Smooth muscle cell (in vitro differentiated cells): ENCODE data around the gene SLC34A1. TPM values are rescaled to one million over a fixed set of nuclear protein-coding genes. Genes with fewer than 3 reads are reported as not detected.

ENCODE experiments used
- DNase-seq: peaks from one replicate; lab custom pipeline; 2025; ENCODE audit not compliant: unreplicated experiment; lab: John Stamatoyannopoulos, UW
- H2AFZ ChIP-seq: fragments of 200-600 bp; sonication (generic); 2 replicates; pipeline ENCODE4 v1.6.0; 2016; ENCODE audit warnings: antibody characterized with exemption, low read depth, mild to moderate bottlenecking
- H3F3A ChIP-seq: fragments of 200-600 bp; sonication (generic); 2 replicates; pipeline ENCODE4 v1.6.0; 2017; ENCODE audit warnings: antibody characterized with exemption, low read depth
- H3K27ac ChIP-seq: fragments of 200-600 bp; sonication (generic); 2 replicates; pipeline ENCODE4 v1.5.1; 2016; ENCODE audit warnings: low read depth, mild to moderate bottlenecking
- H3K27me3 ChIP-seq: fragments of 200-600 bp; sonication (generic); 2 replicates; pipeline ENCODE4 v1.6.1; 2016; ENCODE audit warnings: low read depth, mild to moderate bottlenecking
- H3K36me3 ChIP-seq: fragments of 200-600 bp; sonication (generic); 2 replicates; pipeline ENCODE4 v1.5.1; 2016; ENCODE audit warnings: low read depth
- H3K4me1 ChIP-seq: fragments of 200-600 bp; sonication (generic); 2 replicates; pipeline ENCODE4 v1.5.1; 2016; ENCODE audit warnings: low read depth
- H3K4me2 ChIP-seq: fragments of 200-600 bp; sonication (generic); 2 replicates; pipeline ENCODE4 v1.6.0; 2016; ENCODE audit warnings: mild to moderate bottlenecking
- H3K4me3 ChIP-seq: fragments of 200-600 bp; sonication (generic); 2 replicates; pipeline ENCODE4 v1.5.1; 2016; ENCODE audit warnings: mild to moderate bottlenecking
- H3K79me2 ChIP-seq: fragments of 200-600 bp; sonication (generic); 2 replicates; pipeline ENCODE4 v1.6.0; 2016; ENCODE audit warnings: low read depth, mild to moderate bottlenecking
- H3K9ac ChIP-seq: fragments of 200-600 bp; sonication (generic); 2 replicates; pipeline ENCODE4 v1.6.0; 2016; ENCODE audit warnings: low read depth
- H3K9me3 ChIP-seq: fragments of 200-600 bp; sonication (generic); replicated peaks from 2 replicates; pipeline ENCODE4 v1.5.1; 2016; ENCODE audit warnings: low read depth
- H4K20me1 ChIP-seq: fragments of 200-600 bp; sonication (generic); 2 replicates; pipeline ENCODE4 v1.6.0; 2016; ENCODE audit warnings: low read depth
- CTCF ChIP-seq: fragments of 200-600 bp; sonication (generic); IDR thresholded peaks from 2 replicates; pipeline ENCODE4 v1.5.1; 2017; ENCODE audit warnings: borderline replicate concordance, mild to moderate bottlenecking, antibody characterized with exemption; ENCODE audit not compliant: insufficient read depth, poor library complexity, severe bottlenecking
- WGBS: methylation state at CpG from one replicate; pipeline ENCODE4 v1.1.7; 2016; ENCODE audit warnings: low lambda C conversion rate; 5-methylcytosine and 5-hydroxymethylcytosine counted together
- polyA plus RNA-seq: library from polyadenylated mRNA; unstranded; fragments of >200 nt; fragmentation: Nextera tagmentation; extraction: Ambion mirVana; gene quantifications from 2 replicates; pipeline ENCODE4 v1.2.1, GENCODE V29; 2016
- total RNA-seq: library from RNA; depleted of rRNA; stranded (reverse); fragments of >200 nt; gene quantifications from 2 replicates; pipeline ENCODE4 v1.2.3, GENCODE V29; 2014

The SLC34A1 gene
- total and polyA plus RNA-seq, 2 experiments from 2014 or later: not detected

GRCh38 chr5:177425801-177426565 lies 41.7 kb downstream of the SLC34A1 start:
- Histone ChIP-seq H3K9me3 (no peaks in the 10 kb centered on the region), H3K27ac (peak overlapping the region; percentile 94), H3K4me2 (peak overlapping the region; percentile 87), H3K4me1 (peaks cover 11% of the 10 kb centered on the region), H4K20me1 (peaks cover 22% of the 10 kb centered on the region), H3K27me3 (no peaks in the 10 kb centered on the region), H3K4me3 (peak overlapping the region; percentile 66), H3F3A (no peaks in the 10 kb centered on the region), H3K79me2 (peaks cover 15% of the 10 kb centered on the region), H3K9ac (peak overlapping the region; percentile 81), H2AFZ (peak overlapping the region; percentile 73), H3K36me3 (no peaks in the 10 kb centered on the region)
- peak; percentile 95 for DNase-seq
- WGBS: under 1% methylated on average over 39 of the region's 52 CpGs
- no peak for TF ChIP-seq CTCF

- under 1% methylated on average over 59 of the region's 82 CpGs for WGBS
- peaks cover 15% of the 10 kb centered on the region for H3K79me2 ChIP-seq
- no peaks in the 10 kb centered on the region for H3K36me3 ChIP-seq
- H3K4me2 ChIP-seq: peak within 1 kb of the TSS; percentile 97
- peak within 1 kb of the TSS; percentile 83 for H3K4me3 ChIP-seq
- no peak for DNase-seq
- H3K9ac ChIP-seq: peak within 1 kb of the TSS; percentile 92
- peak within 1 kb of the TSS; percentile 94 for H3K27ac ChIP-seq
- H3K4me1 ChIP-seq: peaks cover 11% of the 10 kb centered on the region
- peak within 1 kb of the TSS; percentile 73 for H2AFZ ChIP-seq
- H4K20me1 ChIP-seq: peaks cover 22% of the 10 kb centered on the region
- TF ChIP-seq CTCF: no peak
- H3K27me3 ChIP-seq: no peaks in the 10 kb centered on the region
- no peaks in the 10 kb centered on the region for H3F3A ChIP-seq
- no peaks in the 10 kb centered on the region for H3K9me3 ChIP-seq
Observed at GRCh38 chr5:177426566-177427210, 42.5 kb downstream of the SLC34A1 start, which contains the start of gene GRK6. Gene GRK6, plus strand, starts transcription at chr5:177426676. Its CDS starts 170 bp downstream, at chr5:177426846.

GRCh38 chr5:177427211-177427822 lies 43.1 kb downstream of the SLC34A1 start:
- TF ChIP-seq CTCF: no peak
- Histone ChIP-seq H3K9ac (peak overlapping the region; percentile 92), H3K36me3 (no peaks in the 10 kb centered on the region), H3K27ac (peak overlapping the region; percentile 72), H2AFZ (peak overlapping the region; percentile 65), H3K27me3 (no peaks in the 10 kb centered on the region), H3K9me3 (no peaks in the 10 kb centered on the region), H3K4me1 (peaks cover 11% of the 10 kb centered on the region), H3K79me2 (peaks cover 15% of the 10 kb centered on the region), H3F3A (no peaks in the 10 kb centered on the region), H4K20me1 (peaks cover 22% of the 10 kb centered on the region), H3K4me3 (peak overlapping the region; percentile 83), H3K4me2 (peak overlapping the region; percentile 97)
- 15% methylated on average over 11 of the region's 11 CpGs for WGBS
- no peak for DNase-seq
